ENCODE data around the gene TMEM98. TPM values are rescaled to one million over a fixed set of nuclear protein-coding genes. Genes with fewer than 3 reads are reported as not detected.

The TMEM98 gene
- polyA plus RNA-seq, 3 donors, result not detected

DNA sequence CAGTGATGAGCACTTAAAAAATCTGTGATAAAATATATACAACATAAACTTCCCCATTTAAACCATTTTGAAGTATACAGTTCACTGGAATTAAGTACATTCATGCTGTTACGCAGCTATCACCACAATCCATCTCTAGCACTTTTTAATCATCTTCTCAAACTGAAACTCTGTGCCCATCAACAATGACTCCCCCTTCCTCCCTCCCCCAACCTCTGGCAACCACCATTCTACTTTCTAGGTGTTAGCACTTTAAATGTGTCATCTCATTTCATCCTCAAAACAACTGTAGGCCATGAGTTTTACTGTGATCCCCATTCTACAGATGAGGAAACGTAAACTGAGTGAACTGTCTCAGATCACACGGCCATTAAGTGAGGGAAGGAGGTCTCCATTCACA is 13.8 kb upstream of the TMEM98 start:
- Histone ChIP-seq H3K36me3 (replicated peaks in 1 of 2; ENCODE audit: control insufficient read depth in 1 of 2, insufficient read depth in 2 of 2, low read length in 2 of 2) (no peaks in the 10 kb centered on the region), H3K27me3 (ENCODE audit: control insufficient read depth in 2 of 2, insufficient read depth in 2 of 2, low read length in 2 of 2) (peaks cover 0 to 2% of the 10 kb centered on the region in 2 donors), H3K9me3 (replicated peaks in 1 of 2; ENCODE audit: control insufficient read depth in 1 of 2, insufficient read depth in 1 of 2, low read length in 2 of 2) (no peaks in the 10 kb centered on the region), H3K4me3 (replicated peaks in 1 of 3; ENCODE audit: low read depth in 2 of 3, low read length in 3 of 3) (no peak overlapping the region), H4K20me1 (ENCODE audit: insufficient read depth, low read length) (no peaks in the 10 kb centered on the region), H3K79me2 (ENCODE audit: insufficient read depth, low read length) (no peaks in the 10 kb centered on the region), H3K27ac (ENCODE audit: low read depth in 1 of 2, low read length in 2 of 2) (no peak overlapping the region), H3K4me2 (replicated peaks; ENCODE audit: extremely low read depth, low read length, poor library complexity, severe bottlenecking) (no peak overlapping the region), H3K9ac (ENCODE audit: insufficient read depth, low read length, poor library complexity, severe bottlenecking) (no peak overlapping the region), H3K4me1 (ENCODE audit: control insufficient read depth in 1 of 2, insufficient read depth in 2 of 2, low read length in 2 of 2) (no peaks in the 10 kb centered on the region), H2AFZ (ENCODE audit: insufficient read depth, low read depth, low read length, poor library complexity, severe bottlenecking) (no peak overlapping the region)
- H3K9me3 Mint-ChIP-seq, result no peaks in the 10 kb centered on the region
- H3K4me3 Mint-ChIP-seq, result no peak overlapping the region
- H3K27ac Mint-ChIP-seq, result no peak overlapping the region
- peaks cover 2 to 6% (median 5%) of the 10 kb centered on the region in 3 donors for H3K27me3 Mint-ChIP-seq (ENCODE audit: low read depth in 3 of 3)
- no peaks in the 10 kb centered on the region for H3K36me3 Mint-ChIP-seq
- TF ChIP-seq, protein P1, sequence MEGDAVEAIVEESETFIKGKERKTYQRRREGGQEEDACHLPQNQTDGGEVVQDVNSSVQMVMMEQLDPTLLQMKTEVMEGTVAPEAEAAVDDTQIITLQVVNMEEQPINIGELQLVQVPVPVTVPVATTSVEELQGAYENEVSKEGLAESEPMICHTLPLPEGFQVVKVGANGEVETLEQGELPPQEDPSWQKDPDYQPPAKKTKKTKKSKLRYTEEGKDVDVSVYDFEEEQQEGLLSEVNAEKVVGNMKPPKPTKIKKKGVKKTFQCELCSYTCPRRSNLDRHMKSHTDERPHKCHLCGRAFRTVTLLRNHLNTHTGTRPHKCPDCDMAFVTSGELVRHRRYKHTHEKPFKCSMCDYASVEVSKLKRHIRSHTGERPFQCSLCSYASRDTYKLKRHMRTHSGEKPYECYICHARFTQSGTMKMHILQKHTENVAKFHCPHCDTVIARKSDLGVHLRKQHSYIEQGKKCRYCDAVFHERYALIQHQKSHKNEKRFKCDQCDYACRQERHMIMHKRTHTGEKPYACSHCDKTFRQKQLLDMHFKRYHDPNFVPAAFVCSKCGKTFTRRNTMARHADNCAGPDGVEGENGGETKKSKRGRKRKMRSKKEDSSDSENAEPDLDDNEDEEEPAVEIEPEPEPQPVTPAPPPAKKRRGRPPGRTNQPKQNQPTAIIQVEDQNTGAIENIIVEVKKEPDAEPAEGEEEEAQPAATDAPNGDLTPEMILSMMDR (IDR thresholded peaks at IDR 0.05), result no peak
- WGBS (ENCODE audit: insufficient coverage), result 89% methylated on average over 3 of the region's 3 CpGs
- H3K4me1 Mint-ChIP-seq, result no peaks in the 10 kb centered on the region
- intact Hi-C loops (cut with micrococcal nuclease), result no loop called here
- no peak for DNase-seq

DNA sequence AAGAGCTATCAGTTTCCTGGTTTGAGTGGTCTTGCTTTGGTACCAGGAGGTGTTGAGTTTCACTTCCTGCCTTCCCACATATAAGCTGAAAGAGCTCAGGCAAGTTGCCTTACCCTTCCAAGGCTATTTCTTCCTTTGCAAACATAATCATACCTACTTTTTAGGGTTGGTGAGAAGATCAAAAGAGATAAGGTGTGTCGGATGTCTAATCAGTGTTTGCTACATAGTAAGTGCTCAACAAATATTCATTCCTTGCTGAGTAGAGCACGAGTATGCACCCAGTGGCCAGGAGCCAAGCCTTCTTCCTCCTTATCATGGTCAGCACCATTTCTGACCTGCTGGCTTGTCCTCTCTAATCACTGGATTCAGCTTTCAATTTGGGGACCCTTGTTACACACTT is 12.7 kb upstream of the TMEM98 start:
- no peak for DNase-seq
- Mint-ChIP-seq H3K4me1 (no peaks in the 10 kb centered on the region), H3K4me3 (no peak overlapping the region), H3K27ac (no peak overlapping the region), H3K9me3 (no peaks in the 10 kb centered on the region), H3K36me3 (no peaks in the 10 kb centered on the region), H3K27me3 (ENCODE audit: low read depth in 3 of 3) (peaks cover 4 to 5% (median 5%) of the 10 kb centered on the region in 3 donors)
- TF ChIP-seq, protein P1 (IDR thresholded peaks at IDR 0.05), result no peak
- no peaks in the 10 kb centered on the region for H3K36me3 ChIP-seq (replicated peaks in 1 of 2; ENCODE audit: control insufficient read depth in 1 of 2, insufficient read depth in 2 of 2, low read length in 2 of 2)
- H3K4me3 ChIP-seq (replicated peaks in 1 of 3; ENCODE audit: low read depth in 2 of 3, low read length in 3 of 3), result no peak overlapping the region
- intact Hi-C loops (cut with micrococcal nuclease), result no loop called here
- no peak overlapping the region for H3K9ac ChIP-seq (ENCODE audit: insufficient read depth, low read length, poor library complexity, severe bottlenecking)
- H4K20me1 ChIP-seq (ENCODE audit: insufficient read depth, low read length), result no peaks in the 10 kb centered on the region
- H3K27ac ChIP-seq (ENCODE audit: low read depth in 1 of 2, low read length in 2 of 2), result no peak overlapping the region
- no peak overlapping the region for H2AFZ ChIP-seq (ENCODE audit: insufficient read depth, low read depth, low read length, poor library complexity, severe bottlenecking)
- H3K4me1 ChIP-seq (ENCODE audit: control insufficient read depth in 1 of 2, insufficient read depth in 2 of 2, low read length in 2 of 2), result no peaks in the 10 kb centered on the region
- no peak overlapping the region for H3K4me2 ChIP-seq (replicated peaks; ENCODE audit: extremely low read depth, low read length, poor library complexity, severe bottlenecking)
- 67% methylated on average over 1 of the region's 2 CpGs for WGBS (ENCODE audit: insufficient coverage)
- H3K27me3 ChIP-seq (ENCODE audit: control insufficient read depth in 2 of 2, insufficient read depth in 2 of 2, low read length in 2 of 2), result peaks cover 0 to 2% of the 10 kb centered on the region in 2 donors
- no peaks in the 10 kb centered on the region for H3K79me2 ChIP-seq (ENCODE audit: insufficient read depth, low read length)
- H3K9me3 ChIP-seq (replicated peaks in 1 of 2; ENCODE audit: control insufficient read depth in 1 of 2, insufficient read depth in 1 of 2, low read length in 2 of 2), result no peaks in the 10 kb centered on the region

Data from CD14-positive monocyte (primary cell).